Transverse colon (tissue), 4 donors: Measurements from ENCODE around the gene FLAD1. TPM values are rescaled to one million over a fixed set of nuclear protein-coding genes. Genes with fewer than 3 reads are reported as not detected.
A peak's percentile ranks its signal among the peaks of the same experiment; 100 is the strongest.

Source experiments
- DNase-seq: peaks from one replicate; pipeline ENCODE4 v3.0.0-alpha.2; 2019
- H3K27ac ChIP-seq, 4 donors: fragments of 200-600 bp; sonication (generic); 2 replicates each; pipeline ENCODE4 v1.5.1; 2016 to 2018; ENCODE audit warnings: inconsistent platforms in 4 of 4
- H3K27me3 ChIP-seq: fragments of 200-600 bp; sonication (generic); 2 replicates; pipeline ENCODE4 v1.5.1; 2017; ENCODE audit warnings: inconsistent platforms
- H3K36me3 ChIP-seq, 4 donors: fragments of 200-600 bp; sonication (generic); 2 replicates each; pipeline ENCODE4 v1.5.1; 2017 to 2019; ENCODE audit warnings: inconsistent platforms in 4 of 4
- H3K4me1 ChIP-seq, 4 donors: fragments of 200-600 bp; sonication (generic); 2 replicates each; pipeline ENCODE4 v1.5.1; 2017 to 2020; ENCODE audit warnings: inconsistent platforms in 4 of 4
- H3K4me3 ChIP-seq, 4 donors: fragments of 200-600 bp; sonication (generic); 1 replicate in 1 of 4; 2 replicates in 3 of 4; pipeline versions ENCODE4 v1.5.1 to v1.6.1; 2017 to 2019; ENCODE audit warnings: inconsistent platforms in 4 of 4
- H3K9me3 ChIP-seq, 2 donors: fragments of 200-600 bp; sonication (generic); 2 replicates each; pipeline ENCODE4 v1.5.1; 2017 to 2019; ENCODE audit warnings: inconsistent platforms in 2 of 2
- EP300 ChIP-seq: sonication (generic); formaldehyde crosslinking; IDR thresholded peaks from one replicate; pipeline ENCODE4 v1.6.1; 2017; ENCODE audit warnings: antibody characterized with exemption, low read depth
- POLR2A ChIP-seq: fragments of 450-650 bp; IDR thresholded peaks from one replicate; pipeline ENCODE4 v1.6.1; 2016; ENCODE audit warnings: antibody characterized with exemption, mild to moderate bottlenecking, moderate library complexity
- POLR2AphosphoS5 ChIP-seq, 3 donors: sonication (generic); formaldehyde crosslinking; IDR thresholded peaks; one replicate each; pipeline ENCODE4 v1.6.1; 2016; ENCODE audit warnings: antibody characterized with exemption in 3 of 3
- WGBS, 2 donors: methylation state at CpG; one replicate each; pipeline ENCODE4 v1.1.5; 2018; ENCODE audit warnings: low coverage in 1 of 2; 5-methylcytosine and 5-hydroxymethylcytosine counted together
- in situ Hi-C, 4 donors: fragments of 200-750 bp; cut with MboI; loops; one replicate each; pipeline versions ENCODE4 v1.15.0 to v1.15.1; 2017; ENCODE audit warnings: low sequenced_read_pairs in 3 of 4, low pct_ligation_motif_present in 1 of 4, low pct_unique_long_range_greater_than_20kb in 1 of 4
- intact Hi-C: fragments of 100-400 bp; cut with DNase I; formaldehyde crosslinking; loops from one replicate; pipeline ENCODE4 v1.15.1; 2023; ENCODE audit warnings: low total_unique reads
- total RNA-seq, 4 donors: library from RNA; depleted of rRNA; stranded (reverse); fragments of >200 nt; gene quantifications; one replicate each; pipeline ENCODE4 v1.1.0, GENCODE V29; 2016
- TF ChIP-seq, protein P1 (sequence below), 5 experiments: fragments of 200-600 bp in 3 of 5; fragments of 450-650 bp in 2 of 5; sonication (generic) in 3 of 5; IDR thresholded peaks; 1 replicate in 2 of 5; 2 replicates in 3 of 5; pipeline ENCODE4 v1.5.1; 2016 to 2017; ENCODE audit warnings: antibody characterized with exemption in 5 of 5, inconsistent platforms in 3 of 5, mild to moderate bottlenecking in 2 of 5, moderate library complexity in 1 of 5

The FLAD1 gene
- total RNA-seq, 4 donors from 2014 or later, result 32.7 to 42.4 (median 36.0) TPM

DNA sequence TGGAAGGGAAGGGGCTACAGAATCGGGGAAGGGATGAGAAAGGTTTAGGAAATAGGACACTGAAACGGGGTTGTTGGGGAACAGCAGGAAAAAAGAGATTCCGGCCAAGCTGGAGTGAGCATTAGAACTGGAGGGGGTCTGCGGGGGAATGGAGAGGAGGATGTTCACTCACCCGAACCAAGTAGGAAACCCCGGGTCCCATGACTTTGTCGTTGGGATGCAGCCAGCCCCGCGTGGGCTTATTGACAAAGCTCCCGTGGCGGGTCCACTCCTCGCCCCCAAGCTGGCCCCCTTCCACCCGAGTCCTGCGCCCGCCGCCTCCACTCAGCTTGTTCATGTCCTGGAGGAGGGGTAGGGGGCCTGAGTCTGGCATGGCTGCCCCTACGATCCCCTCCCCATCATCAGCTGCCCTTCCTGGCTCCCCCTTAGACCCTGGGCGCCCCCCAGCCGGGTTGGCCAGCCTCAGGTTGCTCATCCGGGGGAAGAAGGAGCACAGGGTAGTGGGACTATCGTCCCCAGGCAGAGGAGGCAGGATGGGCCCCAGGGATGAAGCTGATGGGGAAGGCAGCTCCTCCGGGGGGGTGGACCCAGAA lies 13.2 kb upstream of the FLAD1 start:
- WGBS, 2 donors, result 43 to 54% methylated on average over 9 to 21 of the region's 22 CpGs
- intact Hi-C loops, result loop anchor here (5.0 kb wide), 1 partner anchor 32 kb away; the partner anchor contains the start of gene ZBTB7B
- Histone ChIP-seq H3K9me3 (no peaks in the 10 kb centered on the region), H3K4me3 (peak overlapping the region; percentile 20 to 46 (median 26)), H3K36me3 (peaks cover 0 to 24% (median 5%) of the 10 kb centered on the region in 4 donors), H3K27ac (peak overlapping the region; percentile 97 to 99 (median 99)), H3K27me3 (no peaks in the 10 kb centered on the region), H3K4me1 (peaks cover 29 to 51% (median 44%) of the 10 kb centered on the region in 4 donors)
- TF ChIP-seq, protein P1, sequence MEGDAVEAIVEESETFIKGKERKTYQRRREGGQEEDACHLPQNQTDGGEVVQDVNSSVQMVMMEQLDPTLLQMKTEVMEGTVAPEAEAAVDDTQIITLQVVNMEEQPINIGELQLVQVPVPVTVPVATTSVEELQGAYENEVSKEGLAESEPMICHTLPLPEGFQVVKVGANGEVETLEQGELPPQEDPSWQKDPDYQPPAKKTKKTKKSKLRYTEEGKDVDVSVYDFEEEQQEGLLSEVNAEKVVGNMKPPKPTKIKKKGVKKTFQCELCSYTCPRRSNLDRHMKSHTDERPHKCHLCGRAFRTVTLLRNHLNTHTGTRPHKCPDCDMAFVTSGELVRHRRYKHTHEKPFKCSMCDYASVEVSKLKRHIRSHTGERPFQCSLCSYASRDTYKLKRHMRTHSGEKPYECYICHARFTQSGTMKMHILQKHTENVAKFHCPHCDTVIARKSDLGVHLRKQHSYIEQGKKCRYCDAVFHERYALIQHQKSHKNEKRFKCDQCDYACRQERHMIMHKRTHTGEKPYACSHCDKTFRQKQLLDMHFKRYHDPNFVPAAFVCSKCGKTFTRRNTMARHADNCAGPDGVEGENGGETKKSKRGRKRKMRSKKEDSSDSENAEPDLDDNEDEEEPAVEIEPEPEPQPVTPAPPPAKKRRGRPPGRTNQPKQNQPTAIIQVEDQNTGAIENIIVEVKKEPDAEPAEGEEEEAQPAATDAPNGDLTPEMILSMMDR (IDR thresholded peaks at IDR 0.05), result no peak
- in situ Hi-C loops, result loop anchor here in 3 of 4 donors (25.0 kb wide), 1 partner anchor 92 kb away; the partner anchor contains the start of genes ADAM15 (in 3 of the 3) and EFNA4 (in 3 of the 3)
- no peak for DNase-seq

DNA sequence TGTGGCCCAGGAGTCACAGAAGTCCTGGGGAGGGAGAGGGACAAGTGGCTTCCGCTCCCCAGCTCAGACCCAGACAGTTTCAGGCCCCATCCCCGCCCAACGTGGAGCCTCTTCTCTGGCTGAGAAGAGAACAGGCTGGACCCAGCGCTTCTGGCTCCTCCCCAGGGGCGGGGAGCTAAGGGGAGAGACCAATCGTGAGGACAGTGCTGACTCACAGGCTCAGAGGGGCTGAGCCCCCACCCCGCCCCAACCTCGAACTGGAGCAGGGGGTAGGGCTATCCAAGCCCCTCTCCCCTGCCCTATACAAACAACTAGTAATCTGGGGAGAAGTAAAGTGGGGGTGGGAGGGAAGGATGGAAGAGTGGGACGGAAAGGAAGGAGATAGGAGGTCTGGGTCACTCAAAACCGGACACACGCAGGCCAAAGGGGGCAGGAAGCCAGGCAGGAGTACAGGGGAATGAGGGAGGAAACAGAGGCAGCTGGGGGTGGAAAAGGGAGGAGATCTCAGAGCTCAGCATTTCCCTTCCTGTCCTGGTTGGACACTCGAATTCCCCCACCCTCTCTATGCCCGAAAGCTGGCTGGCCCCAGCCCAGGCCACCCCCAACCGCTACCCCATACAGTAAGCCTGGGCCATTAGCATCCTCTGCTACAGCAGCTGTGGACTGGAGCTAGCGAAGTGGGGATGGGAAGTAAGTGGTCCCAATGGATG lies 12.4 kb upstream of the FLAD1 start, which contains the start of gene SHC1:
Gene SHC1, minus strand, starts transcription at position 117 of the 710 bp plus-strand sequence. CDS start 221 bp downstream, outside the sequence.
- peaks cover 0 to 18% (median 5%) of the 10 kb centered on the region in 4 donors for H3K36me3 ChIP-seq
- 43% methylated on average over 7 of the region's 15 CpGs; no CpG with 5 or more reads in 1 of the 2 donors for WGBS, 2 donors
- H3K9me3 ChIP-seq, result no peaks in the 10 kb centered on the region
- peak within 1 kb of the TSS; percentile 97 to 99 (median 99) for H3K27ac ChIP-seq
- intact Hi-C loops, result no loop called here
- peaks cover 29 to 54% (median 46%) of the 10 kb centered on the region in 4 donors for H3K4me1 ChIP-seq
- DNase-seq, result peak; percentile 89
- TF ChIP-seq EP300 (no peak), POLR2A (peak; percentile 76), POLR2AphosphoS5 (IDR thresholded peaks at IDR 0.05) (peak; percentile 91 to 94 (median 94))
- TF ChIP-seq, protein P1 (IDR thresholded peaks at IDR 0.05), result no peak
- peak within 1 kb of the TSS; percentile 20 to 46 (median 26) for H3K4me3 ChIP-seq
- in situ Hi-C loops, result loop anchor here in 3 of 4 donors (25.0 kb wide), 1 partner anchor 92 kb away; the partner anchor contains the start of genes ADAM15 (in 3 of the 3) and EFNA4 (in 3 of the 3)
- H3K27me3 ChIP-seq, result no peaks in the 10 kb centered on the region

DNA sequence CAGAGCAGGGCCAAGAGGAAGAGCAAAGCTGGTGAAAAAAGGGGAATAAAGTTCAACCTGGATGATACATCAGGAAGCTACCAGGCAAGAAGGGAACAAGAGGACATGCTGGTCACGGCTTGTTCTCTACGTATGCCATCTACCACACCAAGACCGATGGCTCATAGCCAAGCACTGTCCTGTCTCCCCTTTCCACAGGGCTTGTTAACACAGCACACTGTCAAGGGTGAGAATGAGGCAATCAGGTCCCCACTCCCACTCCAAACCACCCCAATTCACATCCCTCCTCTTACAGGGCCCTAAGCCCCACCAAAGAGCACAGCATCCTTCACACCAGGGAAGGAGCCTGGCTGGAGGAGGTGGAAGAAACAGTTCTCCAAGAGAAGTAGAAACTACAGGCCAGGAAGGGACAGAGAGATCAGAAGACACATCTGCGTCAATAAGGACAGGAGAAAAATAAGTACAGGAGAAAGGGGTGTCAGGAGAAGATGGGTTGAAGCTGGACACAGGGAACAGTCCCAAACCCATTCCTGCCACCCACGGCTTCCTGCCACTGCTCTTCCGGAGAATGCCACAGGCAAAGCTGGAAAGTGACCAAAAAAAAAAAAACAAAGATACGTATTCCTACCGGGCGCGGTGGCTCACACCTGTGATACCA lies 11.7 kb upstream of the FLAD1 start:
- peak overlapping the region; percentile 97 to 99 (median 99) for H3K27ac ChIP-seq
- H3K4me1 ChIP-seq, result peaks cover 33 to 61% (median 50%) of the 10 kb centered on the region in 4 donors
- H3K9me3 ChIP-seq, result no peaks in the 10 kb centered on the region
- 62 to 71% methylated on average over 5 to 10 of the region's 10 CpGs for WGBS, 2 donors
- in situ Hi-C loops (loop anchor here in 3 of 4 donors (25.0 kb wide), 1 partner anchor 91 kb away; the partner anchor contains the start of genes ADAM15 (in 3 of the 3) and EFNA4 (in 3 of the 3)), intact Hi-C loops (no loop called here)
- H3K36me3 ChIP-seq, result peaks cover 0 to 12% (median 5%) of the 10 kb centered on the region in 4 donors
- H3K27me3 ChIP-seq, result no peaks in the 10 kb centered on the region
- peak; percentile 50 for DNase-seq
- peak overlapping the region in 1 of 4 donors; percentile 46 for H3K4me3 ChIP-seq
- TF ChIP-seq, protein P1 (IDR thresholded peaks at IDR 0.05), result no peak
- TF ChIP-seq EP300, result no peak
- TF ChIP-seq POLR2A, result no peak
- no peak for TF ChIP-seq POLR2AphosphoS5 (IDR thresholded peaks at IDR 0.05)

DNA sequence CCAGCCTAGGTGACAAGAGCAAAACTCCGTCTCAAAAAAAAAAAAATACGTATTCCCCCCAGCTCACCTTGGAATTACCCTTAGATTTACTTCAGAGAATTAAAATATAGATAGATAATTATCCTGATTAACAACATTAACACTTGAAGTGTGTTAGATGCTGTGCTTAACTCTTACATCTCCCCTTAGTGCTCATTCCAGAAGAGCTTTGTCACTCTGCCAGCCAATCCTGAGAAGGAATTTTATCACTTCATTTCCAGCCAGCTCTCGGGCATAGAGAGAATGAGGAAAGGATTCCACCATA lies 11.0 kb upstream of the FLAD1 start:
- Histone ChIP-seq H3K9me3 (no peaks in the 10 kb centered on the region), H3K27me3 (no peaks in the 10 kb centered on the region), H3K27ac (peak overlapping the region; percentile 97 to 99 (median 99)), H3K36me3 (peaks cover 0 to 10% (median 2%) of the 10 kb centered on the region in 4 donors), H3K4me3 (peak overlapping the region in 1 of 4 donors; percentile 65), H3K4me1 (peaks cover 35 to 63% (median 54%) of the 10 kb centered on the region in 4 donors)
- intact Hi-C loops, result no loop called here
- in situ Hi-C loops, result loop anchor here in 3 of 4 donors (25.0 kb wide), 1 partner anchor 90 kb away; the partner anchor contains the start of genes ADAM15 (in 3 of the 3) and EFNA4 (in 3 of the 3)
- TF ChIP-seq POLR2A (no peak), EP300 (no peak), POLR2AphosphoS5 (IDR thresholded peaks at IDR 0.05) (no peak)
- TF ChIP-seq, protein P1 (IDR thresholded peaks at IDR 0.05), result no peak
- WGBS, 2 donors, result 53 to 70% methylated on average over 3 of the region's 3 CpGs
- DNase-seq, result no peak
